Subcutaneous adipose tissue (tissue), 4 donors: ENCODE data around the gene JPT2. TPM values are rescaled to one million over a fixed set of nuclear protein-coding genes. Genes with fewer than 3 reads are reported as not detected.

Experiments used
- CTCF ChIP-seq: fragments of 450-650 bp; IDR thresholded peaks from one replicate; pipeline ENCODE4 v1.5.1; 2016; ENCODE audit warnings: low read depth, mild to moderate bottlenecking, control low read depth, antibody characterized with exemption, moderate library complexity
- total RNA-seq, 4 donors: library from RNA; depleted of rRNA; stranded (reverse); fragments of >200 nt; gene quantifications; one replicate each; pipeline ENCODE4 v1.1.0, GENCODE V29; 2016

The JPT2 gene
- total RNA-seq, 4 donors from 2014 or later = 13.2 to 26.4 (median 16.7) TPM

GRCh38 chr16:1642148-1642547, 35.9 kb upstream of the JPT2 start:
- TF ChIP-seq CTCF = no peak

- no peak for TF ChIP-seq CTCF
Observed at GRCh38 chr16:1642753-1643152, 35.3 kb upstream of the JPT2 start.

- TF ChIP-seq CTCF = no peak
Observed at GRCh38 chr16:1643521-1643920, 34.6 kb upstream of the JPT2 start.

GRCh38 chr16:1645914-1646525, 32.1 kb upstream of the JPT2 start:
- TF ChIP-seq CTCF = no peak

GRCh38 chr16:1647856-1648255, 30.2 kb upstream of the JPT2 start:
- no peak for TF ChIP-seq CTCF

GRCh38 chr16:1650131-1650530, 27.9 kb upstream of the JPT2 start:
- TF ChIP-seq CTCF = no peak

- TF ChIP-seq CTCF = no peak
Observed at GRCh38 chr16:1651094-1651973, 26.7 kb upstream of the JPT2 start.
